HepG2 (cell line): Measurements from ENCODE around the gene TMEM33. TPM values are rescaled to one million over a fixed set of nuclear protein-coding genes. Genes with fewer than 3 reads are reported as not detected.

Experiments used
- ATAC-seq: fragments of 200-7000 bp; cut with Tn5 transposase; 3 replicates; pipeline ENCODE4 v1.9.1; 2020; ENCODE audit warnings: mild to moderate bottlenecking, moderate library complexity
- BruUV-seq: library from RNA; stranded (reverse); fragments of 400-500 nt; replicated peaks from 2 replicates; lab custom pipeline; 2021; lab: Mats Ljungman, UMichigan
- CTCF ChIA-PET: fragments of 300-600 bp; formaldehyde crosslinking; extraction: SDS; loops from one replicate; lab custom pipeline; 2021; ENCODE audit warnings: low total read pairs, inconsistent platforms, low intra/inter-chr PET ratio; lab: Yijun Ruan, JAX
- POLR2A ChIA-PET: fragments of 350-600 bp; sonication (Branson Sonifier 250); formaldehyde crosslinking; loops from one replicate; lab custom pipeline; 2020; ENCODE audit warnings: antibody characterized with exemption, inconsistent platforms; lab: Yijun Ruan, JAX
- DNase-seq: peaks from one replicate; pipeline ENCODE4 v3.0.0-alpha.2; 2015; ENCODE audit warnings: low spot score
- FAIRE-seq: peaks from 3 replicates; lab custom pipeline; 2011; peaks lifted over from hg19 to GRCh38; lab: Jason Lieb, UNC
- H2AFZ ChIP-seq: one replicate; pipeline ENCODE4 v1.6.1; 2011; ENCODE audit warnings: low read length, inconsistent platforms
- H3K27ac ChIP-seq: fragments of 300-600 bp; 3 replicates; pipeline ENCODE4 v1.8.0; 2011; ENCODE audit warnings: mixed run types, mild to moderate bottlenecking, mixed read lengths, low read length, inconsistent platforms; ENCODE audit not compliant: insufficient read depth; ENCODE audit errors: extremely low read length
- H3K27me3 ChIP-seq, 2 experiments: fragments of 200-600 bp in 1 of 2; 2 replicates in 1 of 2; 3 replicates in 1 of 2; pipeline versions ENCODE4 v1.6.0 to v1.8.0; 2011; ENCODE audit warnings: low read length in 2 of 2, mild to moderate bottlenecking in 2 of 2, moderate library complexity in 2 of 2, inconsistent platforms in 1 of 2; ENCODE audit not compliant: insufficient read depth in 2 of 2, control insufficient read depth in 1 of 2
- H3K36me3 ChIP-seq, 2 experiments: fragments of 200-600 bp in 1 of 2; replicated peaks in 1 of 2; 2 replicates in 1 of 2; 3 replicates in 1 of 2; pipeline versions ENCODE4 v1.5.1 to v1.8.0; 2011; ENCODE audit warnings: low read length in 2 of 2, inconsistent platforms in 1 of 2; ENCODE audit not compliant: insufficient read depth in 2 of 2, control insufficient read depth in 1 of 2
- H3K4me1 ChIP-seq: 2 replicates; pipeline ENCODE4 v1.5.1; 2012; ENCODE audit warnings: low read length, inconsistent platforms; ENCODE audit not compliant: insufficient read depth
- H3K4me2 ChIP-seq: 2 replicates; pipeline ENCODE4 v1.6.0; 2011; ENCODE audit warnings: low read depth, low read length, inconsistent platforms
- H3K4me3 ChIP-seq, 3 experiments: fragments of 200-600 bp in 1 of 3; sonication (generic), shearing (Covaris generic) in 1 of 3; replicated peaks in 1 of 3; 2 replicates each; pipeline ENCODE4 v1.5.1; 2011 to 2016; ENCODE audit warnings: low read length in 3 of 3, inconsistent platforms in 2 of 3, low read depth in 2 of 3, mild to moderate bottlenecking in 2 of 3, control low read depth in 1 of 3, mixed read lengths in 1 of 3; ENCODE audit not compliant: insufficient read depth in 1 of 3
- H3K79me2 ChIP-seq: one replicate; pipeline ENCODE4 v1.6.1; 2011; ENCODE audit warnings: low read length, inconsistent platforms; ENCODE audit not compliant: insufficient read depth
- H3K9ac ChIP-seq: 2 replicates; pipeline ENCODE4 v1.6.0; 2011; ENCODE audit warnings: mild to moderate bottlenecking, low read depth, low read length, inconsistent platforms; ENCODE audit not compliant: insufficient read depth
- H3K9me3 ChIP-seq: 2 replicates; pipeline ENCODE4 v1.5.1; 2012; ENCODE audit warnings: mild to moderate bottlenecking, low read length
- H4K20me1 ChIP-seq: 2 replicates; pipeline ENCODE4 v1.6.0; 2011; ENCODE audit warnings: inconsistent platforms, mild to moderate bottlenecking, low read length, moderate library complexity; ENCODE audit not compliant: insufficient read depth
- ARNT2 ChIP-seq: sonication (generic); formaldehyde crosslinking; IDR thresholded peaks from 2 replicates; pipeline ENCODE4 v1.8.0; 2022; ENCODE audit warnings: mild to moderate bottlenecking, low read depth, missing genetic modification reagents, moderate library complexity
- BORCS8-MEF2B ChIP-seq: sonication (generic); formaldehyde crosslinking; IDR thresholded peaks from 2 replicates; pipeline ENCODE4 v1.8.0; 2022; ENCODE audit warnings: mild to moderate bottlenecking, missing genetic modification reagents
- ELF3 ChIP-seq: IDR thresholded peaks from 2 replicates; pipeline ENCODE4 v1.6.1; 2016; ENCODE audit warnings: missing genetic modification reagents, missing compliant biosample characterization
- FOXC1 ChIP-seq: sonication (generic); formaldehyde crosslinking; IDR thresholded peaks from 2 replicates; pipeline ENCODE4 v1.8.0; 2022; ENCODE audit warnings: mild to moderate bottlenecking, missing genetic modification reagents, borderline replicate concordance
- KDM5A ChIP-seq: fragments of 200-600 bp; sonication (generic); IDR thresholded peaks from 2 replicates; pipeline ENCODE4 v1.7.0; 2018; ENCODE audit warnings: antibody characterized with exemption, mild to moderate bottlenecking, low read length, borderline replicate concordance
- NCOA1 ChIP-seq: sonication (generic); formaldehyde crosslinking; IDR thresholded peaks from 2 replicates; pipeline ENCODE4 v1.9.0; 2021; ENCODE audit warnings: missing genetic modification reagents
- TAF15 ChIP-seq: fragments of 200-400 bp; formaldehyde crosslinking; IDR thresholded peaks from one replicate; pipeline ENCODE4 v1.6.1; 2018; ENCODE audit warnings: mild to moderate bottlenecking, low read depth, low read length; ENCODE audit not compliant: poor library complexity, severe bottlenecking
- U2AF2 ChIP-seq: fragments of 200-400 bp; formaldehyde crosslinking; IDR thresholded peaks from 2 replicates; pipeline ENCODE4 v1.6.1; 2017; ENCODE audit warnings: low read depth, mild to moderate bottlenecking, low read length
- WIZ ChIP-seq: sonication (generic); formaldehyde crosslinking; IDR thresholded peaks from 2 replicates; pipeline ENCODE4 v1.5.1; 2020; ENCODE audit warnings: mild to moderate bottlenecking, missing genetic modification reagents
- ZFYVE20 ChIP-seq: sonication (generic); formaldehyde crosslinking; IDR thresholded peaks from 2 replicates; pipeline ENCODE4 v1.8.0; 2023; ENCODE audit warnings: low read depth, mild to moderate bottlenecking, moderate library complexity, missing genetic modification reagents, borderline replicate concordance
- ZNF251 ChIP-seq: sonication (generic); formaldehyde crosslinking; IDR thresholded peaks from 2 replicates; pipeline ENCODE4 v1.9.0; 2021; ENCODE audit warnings: mild to moderate bottlenecking, missing genetic modification reagents
- ZNF256 ChIP-seq: sonication (generic); formaldehyde crosslinking; conservative IDR thresholded peaks from 2 replicates; pipeline ENCODE4 v1.4.0; 2020; ENCODE audit warnings: missing genetic modification reagents
- ZNF263 ChIP-seq: sonication (generic); formaldehyde crosslinking; IDR thresholded peaks from 2 replicates; pipeline ENCODE4 v1.4.0; 2020; ENCODE audit warnings: missing genetic modification reagents
- ZNF292 ChIP-seq: sonication (generic); formaldehyde crosslinking; IDR thresholded peaks from 2 replicates; pipeline ENCODE4 v1.8.1; 2022; ENCODE audit warnings: mild to moderate bottlenecking, low read depth, missing genetic modification reagents, borderline replicate concordance
- ZNF616 ChIP-seq: sonication (generic); formaldehyde crosslinking; IDR thresholded peaks from 2 replicates; pipeline ENCODE4 v1.5.0; 2020; ENCODE audit warnings: low read depth, mild to moderate bottlenecking, missing genetic modification reagents
- ZNF720 ChIP-seq: sonication (generic); formaldehyde crosslinking; IDR thresholded peaks from 2 replicates; pipeline ENCODE4 v1.4.0; 2020; ENCODE audit warnings: missing genetic modification reagents
- ZSCAN22 ChIP-seq: sonication (generic); formaldehyde crosslinking; IDR thresholded peaks from 2 replicates; pipeline ENCODE4 v1.4.0; 2020; ENCODE audit warnings: mild to moderate bottlenecking, missing genetic modification reagents
- WGBS: methylation state at CpG from one replicate; pipeline ENCODE4 v1.1.6; 2017; ENCODE audit warnings: low lambda C conversion rate; 5-methylcytosine and 5-hydroxymethylcytosine counted together
- in situ Hi-C: cut with HindIII; loops from 2 replicates; pipeline ENCODE4 v1.10.0; 2017; ENCODE audit warnings: low pct_unique_long_range_greater_than_20kb; ENCODE audit not compliant: extremely low pct_ligation_motif_present
- intact Hi-C: fragments of 100-400 bp; cut with micrococcal nuclease; formaldehyde crosslinking; loops from one replicate; pipeline ENCODE4 v1.10.0; 2022; ENCODE audit not compliant: unreplicated experiment
- polyA plus RNA-seq, 8 experiments: library from polyadenylated mRNA; depleted of rRNA in 3 of 8; stranded (reverse) in 7 of 8; unstranded in 1 of 8; fragments of >200 nt; fragmentation: Illumina TruSeq in 4 of 8; extraction: Trizol in 4 of 8; gene quantifications; 2 replicates each; pipeline versions ENCODE4 v1.2.1 to v1.2.3, GENCODE V29; 2011 to 2016; ENCODE audit warnings: low read depth in 4 of 8, missing spikeins in 1 of 8, mixed read lengths in 1 of 8; ENCODE audit not compliant: insufficient read depth in 1 of 8
- total RNA-seq, 5 experiments: library from RNA; depleted of rRNA; stranded (reverse); fragments of >200 nt; fragmentation: Illumina TruSeq; extraction: Trizol; gene quantifications; 2 replicates each; pipeline ENCODE4 v1.2.3, GENCODE V29; 2016; ENCODE audit warnings: low read depth in 1 of 5
- TF ChIP-seq, protein P1 (sequence below): sonication (generic); formaldehyde crosslinking; IDR thresholded peaks from 2 replicates; pipeline ENCODE4 v1.8.1; 2023; ENCODE audit warnings: mild to moderate bottlenecking, missing genetic modification reagents
- TF ChIP-seq, protein P2 (sequence below), 2 experiments: IDR thresholded peaks; 2 replicates each; pipeline ENCODE4 v1.6.1; 2011 to 2012; ENCODE audit warnings: low read length in 2 of 2, borderline replicate concordance in 1 of 2, low read depth in 1 of 2, mild to moderate bottlenecking in 1 of 2, moderate library complexity in 1 of 2
- TF ChIP-seq, protein P3 (sequence below): IDR thresholded peaks from 2 replicates; pipeline ENCODE4 v1.6.1; 2016

TMEM33 gene
- total and polyA plus RNA-seq, 2 of the 13 experiments (the other 11 are each of a cell fraction or from before 2014, with no cell fraction given), result 36.1 to 66.6 TPM

DNA sequence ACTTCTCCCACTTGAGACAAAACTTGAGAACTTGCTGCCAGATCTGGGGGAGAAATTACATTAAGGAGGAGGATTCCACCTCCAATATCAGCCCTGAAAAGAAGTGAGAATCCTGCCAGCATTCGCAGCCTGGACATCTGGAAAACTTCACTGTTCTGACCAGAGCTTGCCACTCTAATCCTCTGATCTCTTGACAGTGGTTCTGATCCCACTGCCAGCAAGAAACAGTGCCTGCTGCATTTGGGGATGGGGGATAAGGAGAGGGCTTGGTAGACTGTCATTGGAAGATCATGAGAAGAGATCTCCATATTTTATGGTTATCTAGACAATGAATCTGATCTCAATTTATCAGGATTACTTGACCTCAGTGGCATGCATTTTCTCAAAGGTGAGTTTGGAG is 49.8 kb upstream of the TMEM33 start (continued):
- TF ChIP-seq ZFYVE20 (CRISPR knock-in tag), result no peak
- no peak for TF ChIP-seq KDM5A
- no peak for TF ChIP-seq ZNF720
- TF ChIP-seq, protein P1, sequence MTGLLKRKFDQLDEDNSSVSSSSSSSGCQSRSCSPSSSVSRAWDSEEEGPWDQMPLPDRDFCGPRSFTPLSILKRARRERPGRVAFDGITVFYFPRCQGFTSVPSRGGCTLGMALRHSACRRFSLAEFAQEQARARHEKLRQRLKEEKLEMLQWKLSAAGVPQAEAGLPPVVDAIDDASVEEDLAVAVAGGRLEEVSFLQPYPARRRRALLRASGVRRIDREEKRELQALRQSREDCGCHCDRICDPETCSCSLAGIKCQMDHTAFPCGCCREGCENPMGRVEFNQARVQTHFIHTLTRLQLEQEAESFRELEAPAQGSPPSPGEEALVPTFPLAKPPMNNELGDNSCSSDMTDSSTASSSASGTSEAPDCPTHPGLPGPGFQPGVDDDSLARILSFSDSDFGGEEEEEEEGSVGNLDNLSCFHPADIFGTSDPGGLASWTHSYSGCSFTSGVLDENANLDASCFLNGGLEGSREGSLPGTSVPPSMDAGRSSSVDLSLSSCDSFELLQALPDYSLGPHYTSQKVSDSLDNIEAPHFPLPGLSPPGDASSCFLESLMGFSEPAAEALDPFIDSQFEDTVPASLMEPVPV, result no peak
- no peak for TF ChIP-seq WIZ (CRISPR knock-in tag)
- no peak for TF ChIP-seq FOXC1 (CRISPR knock-in tag)
- TF ChIP-seq ZNF263 (CRISPR knock-in tag), result no peak

DNA sequence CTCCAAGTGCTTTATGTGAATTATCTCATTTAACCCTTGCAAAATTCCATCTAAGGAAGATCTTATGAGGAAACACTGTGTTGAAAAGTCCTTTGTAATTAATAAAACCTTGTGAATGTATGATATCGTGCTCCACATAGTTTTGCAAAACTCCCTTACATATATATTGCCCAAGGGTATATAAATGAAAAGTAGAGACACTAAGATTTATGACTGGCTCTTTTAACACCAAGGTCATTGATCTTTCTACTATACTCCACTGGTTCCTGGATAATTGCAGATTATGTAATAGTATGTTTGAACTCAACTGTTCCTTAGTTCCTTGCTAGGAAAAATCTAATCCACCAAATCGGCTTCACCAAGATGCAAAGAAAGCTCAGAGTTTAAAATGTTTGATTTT is 48.0 kb upstream of the TMEM33 start:
- DNase-seq (no peak), FAIRE-seq (no peak), ATAC-seq (no peak)
- no peaks in the 10 kb centered on the region for H3K36me3 ChIP-seq
- H3K4me2 ChIP-seq, result no peak overlapping the region
- no peaks in the 10 kb centered on the region for H3K9me3 ChIP-seq
- TF ChIP-seq BORCS8-MEF2B (CRISPR knock-in tag) (no peak), ARNT2 (CRISPR knock-in tag) (no peak), ZNF256 (no peak), ZNF616 (no peak), NCOA1 (CRISPR knock-in tag) (no peak), U2AF2 (no peak), ZSCAN22 (CRISPR knock-in tag) (no peak), ZNF251 (no peak), ELF3 (no peak), ZNF292 (CRISPR knock-in tag) (no peak), TAF15 (no peak)
- TF ChIP-seq, protein P2, sequence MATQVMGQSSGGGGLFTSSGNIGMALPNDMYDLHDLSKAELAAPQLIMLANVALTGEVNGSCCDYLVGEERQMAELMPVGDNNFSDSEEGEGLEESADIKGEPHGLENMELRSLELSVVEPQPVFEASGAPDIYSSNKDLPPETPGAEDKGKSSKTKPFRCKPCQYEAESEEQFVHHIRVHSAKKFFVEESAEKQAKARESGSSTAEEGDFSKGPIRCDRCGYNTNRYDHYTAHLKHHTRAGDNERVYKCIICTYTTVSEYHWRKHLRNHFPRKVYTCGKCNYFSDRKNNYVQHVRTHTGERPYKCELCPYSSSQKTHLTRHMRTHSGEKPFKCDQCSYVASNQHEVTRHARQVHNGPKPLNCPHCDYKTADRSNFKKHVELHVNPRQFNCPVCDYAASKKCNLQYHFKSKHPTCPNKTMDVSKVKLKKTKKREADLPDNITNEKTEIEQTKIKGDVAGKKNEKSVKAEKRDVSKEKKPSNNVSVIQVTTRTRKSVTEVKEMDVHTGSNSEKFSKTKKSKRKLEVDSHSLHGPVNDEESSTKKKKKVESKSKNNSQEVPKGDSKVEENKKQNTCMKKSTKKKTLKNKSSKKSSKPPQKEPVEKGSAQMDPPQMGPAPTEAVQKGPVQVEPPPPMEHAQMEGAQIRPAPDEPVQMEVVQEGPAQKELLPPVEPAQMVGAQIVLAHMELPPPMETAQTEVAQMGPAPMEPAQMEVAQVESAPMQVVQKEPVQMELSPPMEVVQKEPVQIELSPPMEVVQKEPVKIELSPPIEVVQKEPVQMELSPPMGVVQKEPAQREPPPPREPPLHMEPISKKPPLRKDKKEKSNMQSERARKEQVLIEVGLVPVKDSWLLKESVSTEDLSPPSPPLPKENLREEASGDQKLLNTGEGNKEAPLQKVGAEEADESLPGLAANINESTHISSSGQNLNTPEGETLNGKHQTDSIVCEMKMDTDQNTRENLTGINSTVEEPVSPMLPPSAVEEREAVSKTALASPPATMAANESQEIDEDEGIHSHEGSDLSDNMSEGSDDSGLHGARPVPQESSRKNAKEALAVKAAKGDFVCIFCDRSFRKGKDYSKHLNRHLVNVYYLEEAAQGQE (IDR thresholded peaks at IDR 0.05; ENCODE audit: borderline replicate concordance in 1 of 2, low read depth in 1 of 2, low read length in 2 of 2), result no peak
- TF ChIP-seq, protein P3, sequence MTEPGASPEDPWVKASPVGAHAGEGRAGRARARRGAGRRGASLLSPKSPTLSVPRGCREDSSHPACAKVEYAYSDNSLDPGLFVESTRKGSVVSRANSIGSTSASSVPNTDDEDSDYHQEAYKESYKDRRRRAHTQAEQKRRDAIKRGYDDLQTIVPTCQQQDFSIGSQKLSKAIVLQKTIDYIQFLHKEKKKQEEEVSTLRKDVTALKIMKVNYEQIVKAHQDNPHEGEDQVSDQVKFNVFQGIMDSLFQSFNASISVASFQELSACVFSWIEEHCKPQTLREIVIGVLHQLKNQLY (CRISPR knock-in tag), result no peak
- H3K4me3 ChIP-seq, result no peak overlapping the region
- H3K27ac ChIP-seq, result no peak overlapping the region
- peaks cover 16% of the 10 kb centered on the region for H3K4me1 ChIP-seq
- no peak overlapping the region for H2AFZ ChIP-seq
- no peaks in the 10 kb centered on the region for H4K20me1 ChIP-seq
- no peaks in the 10 kb centered on the region for H3K27me3 ChIP-seq
- in situ Hi-C loops (loop anchor here (5.0 to 10.0 kb wide), 2 partner anchors 195 to 622 kb away; no protein-coding TSS in a partner anchor), intact Hi-C loops (no loop called here)
- no peaks in the 10 kb centered on the region for H3K79me2 ChIP-seq
- 12% methylated on average over 2 of the region's 2 CpGs for WGBS
- H3K9ac ChIP-seq, result no peak overlapping the region
- CTCF ChIA-PET, result interaction anchor here (1.4 to 4.2 kb wide), 4 partner anchors 33 to 606 kb away, joined by 3 to 34 read pairs (median 8); no protein-coding TSS in a partner anchor
- POLR2A ChIA-PET, result no interaction called here
- no TSS peak for BruUV-seq
